ENCODE data around the gene GP2.
"Not testable (repeated sequence)": the region's sequence is repeated elsewhere in the genome, so short reads cannot be mapped to it uniquely, and the experiment has no call there.

GP2 gene

GRCh38 chr16:20323591-20324117 lies 3.7 kb downstream of the GP2 start:
- no peak for DNase-seq

GRCh38 chr16:20322696-20323095 lies 4.6 kb downstream of the GP2 start:
- DNase-seq = no peak

- DNase-seq = no peak
Measured at GRCh38 chr16:20321671-20322070, 5.6 kb downstream of the GP2 start.

DNA sequence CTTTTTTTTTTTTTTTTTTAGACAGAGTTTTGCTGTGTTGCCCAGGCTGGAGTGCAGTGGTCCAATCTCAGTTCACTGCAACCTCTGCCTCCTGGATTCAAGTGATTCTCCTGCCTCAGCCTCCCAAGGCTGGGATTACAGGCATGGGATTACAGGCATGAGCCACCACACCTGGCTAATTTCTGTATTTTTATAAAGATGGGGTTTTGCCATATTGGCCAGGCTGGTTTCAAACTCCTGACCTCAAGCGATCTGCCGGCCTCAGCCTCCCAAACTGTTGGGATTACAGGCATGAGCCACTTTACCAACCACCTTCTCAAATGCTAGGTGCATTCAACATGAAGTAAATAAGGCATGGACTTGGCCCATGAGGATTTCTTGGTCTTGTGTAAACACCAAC lies 6.3 kb downstream of the GP2 start:
- DNase-seq = not testable (repeated sequence)

- no peak for DNase-seq
Measured at GRCh38 chr16:20320592-20320991, 6.7 kb downstream of the GP2 start.

DNA sequence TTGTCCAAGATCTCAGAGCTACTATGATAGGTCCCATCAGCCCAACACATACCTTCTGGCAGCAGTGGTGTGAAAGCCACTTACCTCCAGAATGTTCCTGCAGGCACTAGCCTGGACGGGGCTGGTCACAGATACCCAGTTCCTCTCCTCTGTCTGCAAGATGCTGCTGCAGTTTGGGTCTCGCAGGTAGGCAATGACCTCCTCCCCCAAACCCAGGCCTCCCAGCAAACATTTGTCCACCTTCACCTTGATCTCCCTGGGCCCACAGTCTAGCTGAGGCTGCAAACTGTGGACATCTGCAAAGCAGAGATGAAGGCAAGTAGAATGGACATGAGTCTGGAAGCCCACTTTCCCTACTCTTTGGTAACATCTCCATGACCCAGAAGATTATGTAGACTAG lies 7.1 kb downstream of the GP2 start:
- no peak for DNase-seq

- DNase-seq = no peak
Measured at GRCh38 chr16:20319406-20319805, 7.9 kb downstream of the GP2 start.

GRCh38 chr16:20318437-20318836 lies 8.9 kb downstream of the GP2 start:
- no peak for DNase-seq

GRCh38 chr16:20318006-20318405 lies 9.3 kb downstream of the GP2 start:
- no peak for DNase-seq

- no peak for DNase-seq
Measured at GRCh38 chr16:20317117-20317516, 10.2 kb downstream of the GP2 start.

DNA sequence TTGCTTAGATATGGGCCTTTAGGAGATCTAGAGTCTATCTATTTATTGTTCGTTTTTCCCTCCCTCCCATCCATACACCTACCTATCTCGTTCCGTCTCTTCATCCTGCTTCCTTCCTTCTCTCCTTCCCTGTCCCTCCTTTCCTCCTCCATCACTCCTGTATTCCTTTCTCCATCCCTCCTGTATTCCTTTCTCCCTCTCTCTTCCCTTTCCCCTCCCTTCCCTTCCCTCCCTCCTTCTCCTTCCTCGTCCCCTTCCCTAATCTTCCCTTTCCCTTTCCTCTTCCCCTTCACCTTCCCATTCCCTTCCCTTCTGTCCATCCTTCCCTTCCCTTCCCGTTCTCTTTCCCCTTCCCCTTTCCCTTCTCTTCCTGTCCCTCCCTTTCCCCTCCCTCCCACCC lies 10.6 kb downstream of the GP2 start:
- no peak for DNase-seq

DNA sequence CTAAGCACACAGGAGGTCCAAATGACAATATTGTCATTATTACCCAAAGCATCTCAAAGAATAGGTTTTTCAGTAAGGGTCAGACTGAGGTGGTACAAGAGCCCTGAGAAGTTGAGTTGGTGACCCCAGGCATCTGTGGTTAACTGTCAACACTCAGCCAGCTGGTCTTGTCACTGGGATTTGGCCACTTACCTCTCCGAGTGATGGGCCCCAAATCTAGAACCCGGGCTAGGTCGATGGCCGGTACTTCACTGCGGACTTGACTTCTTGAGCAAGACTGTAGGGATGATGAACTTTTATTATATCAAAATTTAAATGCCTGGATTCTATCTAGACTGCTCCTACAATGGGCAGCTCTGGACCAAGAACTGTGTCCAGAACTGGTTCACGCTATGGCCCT lies 11.5 kb downstream of the GP2 start:
- DNase-seq = no peak

DNA sequence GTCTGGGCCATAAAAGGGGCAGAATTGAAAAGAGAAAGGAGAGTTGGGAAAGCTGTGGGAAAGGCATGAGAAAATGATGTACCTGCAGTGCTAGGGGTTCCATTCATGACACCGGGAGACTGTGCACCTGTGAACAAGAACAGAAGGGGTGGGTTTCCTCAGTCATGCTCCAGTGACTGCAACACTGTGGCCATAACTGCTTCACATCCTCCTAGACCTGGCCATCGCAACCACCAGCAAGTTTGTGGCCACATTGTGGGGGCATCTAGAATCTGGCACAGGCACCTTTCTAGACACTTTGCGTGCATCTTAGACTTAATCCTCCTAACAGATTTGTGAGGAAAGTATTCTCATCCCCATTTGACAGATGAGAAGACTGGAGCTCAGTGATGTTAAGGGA lies 12.7 kb downstream of the GP2 start:
- no peak for DNase-seq

GRCh38 chr16:20313741-20314140 lies 13.6 kb downstream of the GP2 start:
- no peak for DNase-seq

GRCh38 chr16:20312536-20313095 lies 14.7 kb downstream of the GP2 start:
- DNase-seq = not testable (repeated sequence)

DNA sequence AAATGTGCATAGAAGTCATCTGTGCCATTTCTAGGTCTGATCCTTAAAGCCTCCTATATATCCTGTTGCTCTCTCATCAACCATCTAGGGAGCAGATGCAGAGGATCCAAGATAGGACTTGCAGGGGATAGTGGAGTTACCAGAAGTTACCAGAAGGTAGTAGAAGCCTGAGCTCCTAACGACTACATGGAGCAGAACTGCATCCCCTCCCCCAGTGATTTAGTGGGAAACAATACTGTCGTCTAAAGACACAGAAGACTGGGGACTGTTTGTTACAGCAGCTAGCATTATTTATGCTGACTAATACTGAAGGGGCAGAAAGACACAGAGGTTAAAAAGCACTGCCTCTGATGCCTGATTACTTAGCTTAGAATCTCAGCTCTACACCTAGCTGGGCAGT lies 15.8 kb downstream of the GP2 start:
- no peak for DNase-seq

DNA sequence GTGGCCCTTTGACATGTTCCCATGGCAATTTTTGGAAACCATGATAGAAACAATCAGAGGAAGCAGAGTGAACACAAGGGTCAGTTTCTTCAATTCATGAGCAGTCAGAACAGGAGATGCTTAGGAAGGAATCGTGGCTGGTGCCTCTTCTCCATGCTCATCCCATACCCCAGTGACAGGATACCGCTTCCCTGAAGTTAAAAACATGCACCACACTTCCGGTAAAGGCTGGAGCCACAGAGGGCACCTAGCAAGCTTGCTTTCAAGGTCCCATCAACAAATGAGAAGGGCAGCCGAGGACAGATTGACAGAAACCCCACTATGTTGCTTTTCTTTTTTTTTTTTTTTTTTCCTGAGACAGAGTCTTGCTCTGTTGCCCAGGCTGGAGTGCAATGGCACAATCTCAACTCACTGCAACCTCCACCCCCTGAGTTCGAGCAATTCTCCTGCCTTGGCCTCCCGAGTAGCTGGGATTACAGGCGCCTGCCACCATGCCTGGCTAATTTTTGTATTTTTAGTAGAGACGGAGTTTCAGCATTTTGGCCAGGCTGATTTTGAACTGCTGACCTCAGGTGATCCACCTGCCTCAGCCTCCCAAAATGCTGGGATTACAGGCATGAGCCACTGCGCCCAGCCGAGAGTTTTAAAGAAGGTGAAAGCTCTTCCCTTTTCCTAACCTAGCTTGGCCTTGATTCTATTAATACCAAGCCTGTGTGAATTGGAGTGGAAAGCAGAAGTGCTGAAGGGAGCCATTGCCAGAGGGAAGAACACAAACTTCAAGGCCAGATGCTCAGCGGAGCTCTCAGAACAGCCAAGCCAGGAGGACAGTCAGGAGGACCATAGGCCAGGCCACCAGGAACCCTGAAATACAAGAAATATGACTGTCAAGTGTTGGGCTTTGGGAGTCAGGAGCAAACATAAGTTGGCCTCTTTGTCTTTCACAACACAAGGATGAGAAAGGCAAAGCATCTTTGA lies 16.6 kb downstream of the GP2 start:
- no peak for DNase-seq

DNA sequence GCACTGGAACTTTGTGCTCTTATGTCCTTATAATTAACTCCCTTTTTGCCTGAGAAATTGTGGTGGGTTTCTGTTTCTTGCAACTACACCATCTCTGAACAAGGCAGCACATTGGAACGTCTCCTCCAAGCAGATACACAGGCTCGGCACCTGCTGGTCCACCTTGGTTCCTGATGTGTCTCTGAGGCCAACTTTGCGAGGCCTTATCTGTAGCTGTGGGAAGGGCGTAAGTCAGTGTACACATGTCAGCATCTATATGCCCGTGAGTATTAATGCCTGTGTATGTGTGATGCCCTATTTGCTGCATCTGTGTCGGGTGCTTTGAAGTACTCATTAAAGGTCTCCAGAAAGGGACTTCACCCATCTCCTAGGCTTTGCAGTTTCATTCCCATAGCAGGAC lies 17.5 kb downstream of the GP2 start:
- no peak for DNase-seq

GRCh38 chr16:20308801-20309590 lies 18.3 kb downstream of the GP2 start:
- DNase-seq = no peak

- DNase-seq = no peak
Measured at GRCh38 chr16:20308266-20308665, 19.0 kb downstream of the GP2 start.

DNA sequence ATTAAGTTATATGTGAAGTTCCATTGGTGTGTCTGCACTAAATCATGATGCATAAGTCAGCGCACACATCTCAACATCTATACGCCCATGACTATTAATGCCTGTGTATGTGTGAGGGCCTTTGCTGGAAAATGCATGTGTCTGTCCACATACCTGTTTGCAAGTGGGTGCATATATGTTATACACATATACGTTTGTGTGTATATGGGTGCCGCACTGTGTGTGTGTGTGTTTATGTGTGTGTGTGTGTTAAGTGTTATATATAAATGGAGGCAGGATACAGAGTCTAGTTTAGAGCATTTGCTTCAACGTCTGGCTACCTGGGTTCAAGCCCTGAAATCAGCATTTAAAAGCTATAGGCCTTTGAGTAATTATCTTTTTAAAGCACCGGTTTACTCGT lies 19.5 kb downstream of the GP2 start:
- DNase-seq = no peak

DNA sequence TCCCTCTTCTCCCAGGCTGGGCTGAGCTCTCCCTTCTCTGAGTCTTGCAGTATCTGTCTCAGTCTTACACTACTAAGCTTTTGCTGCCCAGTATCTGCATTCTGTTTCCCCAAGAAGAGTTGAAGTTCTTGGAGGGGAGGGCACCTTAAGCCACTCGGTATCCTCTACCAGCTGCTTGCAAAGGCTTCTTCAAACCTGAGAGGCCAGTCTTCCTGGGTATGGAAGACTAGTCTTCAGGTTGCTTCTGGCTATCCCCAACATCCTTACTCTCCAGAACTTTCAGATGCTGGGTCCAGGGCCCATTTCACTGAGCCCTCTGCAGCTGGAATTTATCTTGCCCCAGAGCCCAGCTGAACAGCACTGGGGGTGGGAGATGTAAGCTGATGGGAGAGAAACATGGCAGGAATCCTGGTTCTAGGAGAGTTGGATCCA lies 20.1 kb downstream of the GP2 start:
- DNase-seq = no peak

DNA sequence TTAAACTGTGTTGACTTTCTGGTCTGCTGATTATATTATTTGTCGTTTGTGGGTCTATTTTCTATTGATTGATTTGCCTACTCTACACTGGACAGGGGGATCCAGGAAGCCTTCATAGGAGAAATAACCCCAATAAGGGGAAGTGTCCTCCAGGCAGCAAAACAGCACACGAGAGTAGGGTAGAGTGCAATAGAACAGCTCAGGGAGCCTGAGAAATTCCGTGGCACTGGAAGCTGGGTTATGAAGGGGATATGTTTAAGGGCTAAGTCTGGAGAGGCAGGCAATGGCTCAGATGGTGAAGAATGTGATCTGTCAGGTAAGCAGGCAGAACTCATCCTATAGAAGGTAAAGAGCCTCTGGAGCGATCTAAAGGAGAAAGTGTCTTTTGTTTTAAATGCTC lies 20.9 kb downstream of the GP2 start:
- no peak for DNase-seq

All from suppressor macrophage (primary cell).